HUES6 (cell line): Measurements from ENCODE around the gene CDON.

Experiments
- H3K27ac ChIP-seq: 2 replicates; pipeline ENCODE4 v1.7.0; 2013; ENCODE audit warnings: low read depth, mild to moderate bottlenecking, low read length, inconsistent platforms
- H3K27me3 ChIP-seq: 2 replicates; pipeline ENCODE4 v1.6.1; 2013; ENCODE audit warnings: low read length; ENCODE audit not compliant: control insufficient read depth, insufficient read depth
- H3K36me3 ChIP-seq: 2 replicates; pipeline ENCODE4 v1.6.1; 2013; ENCODE audit warnings: low read length; ENCODE audit not compliant: control insufficient read depth, insufficient read depth
- H3K4me1 ChIP-seq: 2 replicates; pipeline ENCODE4 v1.6.1; 2013; ENCODE audit warnings: low read length; ENCODE audit not compliant: control insufficient read depth, insufficient read depth
- H3K4me3 ChIP-seq: 2 replicates; pipeline ENCODE4 v1.5.1; 2013; ENCODE audit warnings: low read depth, low read length
- H3K9ac ChIP-seq: one replicate; pipeline ENCODE4 v1.6.1; 2013; ENCODE audit warnings: mild to moderate bottlenecking, low read length
- H3K9me3 ChIP-seq: 2 replicates; pipeline ENCODE4 v1.6.1; 2013; ENCODE audit warnings: low read depth, low read length; ENCODE audit not compliant: control insufficient read depth, insufficient read depth

CDON gene

GRCh38 chr11:125971618-125972017 is 91.0 kb downstream of the CDON start:
- H3K9ac ChIP-seq, result no peak overlapping the region

GRCh38 chr11:125968354-125968753 is 94.3 kb downstream of the CDON start:
- Histone ChIP-seq H3K27me3 (no peaks in the 10 kb centered on the region), H3K4me1 (no peaks in the 10 kb centered on the region), H3K27ac (no peak overlapping the region), H3K4me3 (no peak overlapping the region), H3K36me3 (peaks cover 8% of the 10 kb centered on the region; the same call in 1 of the 2 replicates), H3K9ac (no peak overlapping the region), H3K9me3 (no peaks in the 10 kb centered on the region)

More at GRCh38 chr11:125971618-125972017, 91.0 kb downstream of the CDON start:
- no peaks in the 10 kb centered on the region for H3K27me3 ChIP-seq
- H3K9me3 ChIP-seq, result no peaks in the 10 kb centered on the region
- no peak overlapping the region for H3K27ac ChIP-seq
- H3K4me3 ChIP-seq, result no peak overlapping the region
- no peaks in the 10 kb centered on the region for H3K4me1 ChIP-seq
- H3K36me3 ChIP-seq, result 0 out of 2 replicates have a peak, but pooled peaks cover 4% of the 10 kb centered on the region

GRCh38 chr11:125967515-125967914 is 95.2 kb downstream of the CDON start:
- peaks cover 8% of the 10 kb centered on the region; the same call in 1 of the 2 replicates for H3K36me3 ChIP-seq
- no peak overlapping the region for H3K27ac ChIP-seq
- H3K9ac ChIP-seq, result no peak overlapping the region
- H3K9me3 ChIP-seq, result no peaks in the 10 kb centered on the region
- H3K27me3 ChIP-seq, result no peaks in the 10 kb centered on the region
- H3K4me1 ChIP-seq, result no peaks in the 10 kb centered on the region
- no peak overlapping the region for H3K4me3 ChIP-seq

GRCh38 chr11:125960771-125961170 is 101.9 kb downstream of the CDON start:
- Histone ChIP-seq H3K27me3 (no peaks in the 10 kb centered on the region), H3K4me3 (no peak overlapping the region), H3K4me1 (no peaks in the 10 kb centered on the region), H3K36me3 (peaks cover 17% of the 10 kb centered on the region), H3K9ac (no peak overlapping the region), H3K9me3 (no peaks in the 10 kb centered on the region), H3K27ac (no peak overlapping the region)

GRCh38 chr11:125959931-125960330 is 102.7 kb downstream of the CDON start:
- Histone ChIP-seq H3K27me3 (no peaks in the 10 kb centered on the region), H3K9ac (no peak overlapping the region), H3K36me3 (peaks cover 17% of the 10 kb centered on the region), H3K27ac (no peak overlapping the region), H3K4me3 (no peak overlapping the region), H3K4me1 (no peaks in the 10 kb centered on the region), H3K9me3 (no peaks in the 10 kb centered on the region)

GRCh38 chr11:125959511-125959910 is 103.2 kb downstream of the CDON start:
- H3K9me3 ChIP-seq, result no peaks in the 10 kb centered on the region
- H3K4me1 ChIP-seq, result no peaks in the 10 kb centered on the region
- no peaks in the 10 kb centered on the region for H3K27me3 ChIP-seq
- H3K27ac ChIP-seq, result no peak overlapping the region
- no peak overlapping the region for H3K9ac ChIP-seq
- peaks cover 17% of the 10 kb centered on the region for H3K36me3 ChIP-seq
- H3K4me3 ChIP-seq, result no peak overlapping the region

- Histone ChIP-seq H3K27ac (no peak overlapping the region), H3K9ac (no peak overlapping the region), H3K27me3 (no peaks in the 10 kb centered on the region), H3K9me3 (no peaks in the 10 kb centered on the region), H3K4me3 (no peak overlapping the region), H3K4me1 (no peaks in the 10 kb centered on the region), H3K36me3 (peaks cover 15% of the 10 kb centered on the region)
Measured at GRCh38 chr11:125958872-125959400, 103.7 kb downstream of the CDON start.

GRCh38 chr11:125957618-125958332 is 104.9 kb downstream of the CDON start:
- no peaks in the 10 kb centered on the region for H3K4me1 ChIP-seq
- H3K27me3 ChIP-seq, result no peaks in the 10 kb centered on the region
- peaks cover 11% of the 10 kb centered on the region for H3K36me3 ChIP-seq
- H3K9me3 ChIP-seq, result no peaks in the 10 kb centered on the region
- H3K27ac ChIP-seq, result no peak overlapping the region
- H3K4me3 ChIP-seq, result no peak overlapping the region
- no peak overlapping the region for H3K9ac ChIP-seq

- Histone ChIP-seq H3K27me3 (no peaks in the 10 kb centered on the region), H3K36me3 (peaks cover 8% of the 10 kb centered on the region), H3K9me3 (no peaks in the 10 kb centered on the region), H3K4me1 (0 out of 2 replicates have a peak, but pooled peaks cover 2% of the 10 kb centered on the region), H3K4me3 (no peak overlapping the region), H3K9ac (no peak overlapping the region), H3K27ac (no peak overlapping the region)
Measured at GRCh38 chr11:125956391-125957134, 106.1 kb downstream of the CDON start.

GRCh38 chr11:125955856-125956255 is 106.8 kb downstream of the CDON start:
- Histone ChIP-seq H3K27me3 (no peaks in the 10 kb centered on the region), H3K36me3 (peaks cover 3% of the 10 kb centered on the region; the same call in 1 of the 2 replicates), H3K27ac (no peak overlapping the region), H3K9ac (no peak overlapping the region), H3K4me3 (no peak overlapping the region), H3K9me3 (no peaks in the 10 kb centered on the region), H3K4me1 (0 out of 2 replicates have a peak, but pooled peaks cover 3% of the 10 kb centered on the region)
